ENCODE measurements around the gene NFIB.

DNA sequence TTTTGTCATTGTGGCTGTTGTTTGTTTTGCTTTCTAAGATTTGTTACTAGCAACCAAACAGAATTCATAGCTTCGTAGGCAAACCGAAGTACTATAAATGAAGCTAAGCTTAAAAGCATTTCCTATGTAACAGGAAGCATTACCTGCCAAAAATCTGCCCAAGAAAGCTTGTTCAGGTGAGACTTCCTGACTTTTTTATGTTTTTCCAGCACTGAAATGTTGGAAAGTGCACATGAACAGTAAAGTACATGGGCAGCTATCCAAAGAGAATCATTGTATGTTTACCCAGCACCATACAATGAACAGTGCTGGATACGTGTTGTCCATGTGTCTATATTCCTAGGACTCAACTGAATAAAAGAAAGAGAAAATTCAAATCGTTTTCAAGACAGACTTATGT lies 247.1 kb downstream of the NFIB start:
- TF ChIP-seq, protein P1, sequence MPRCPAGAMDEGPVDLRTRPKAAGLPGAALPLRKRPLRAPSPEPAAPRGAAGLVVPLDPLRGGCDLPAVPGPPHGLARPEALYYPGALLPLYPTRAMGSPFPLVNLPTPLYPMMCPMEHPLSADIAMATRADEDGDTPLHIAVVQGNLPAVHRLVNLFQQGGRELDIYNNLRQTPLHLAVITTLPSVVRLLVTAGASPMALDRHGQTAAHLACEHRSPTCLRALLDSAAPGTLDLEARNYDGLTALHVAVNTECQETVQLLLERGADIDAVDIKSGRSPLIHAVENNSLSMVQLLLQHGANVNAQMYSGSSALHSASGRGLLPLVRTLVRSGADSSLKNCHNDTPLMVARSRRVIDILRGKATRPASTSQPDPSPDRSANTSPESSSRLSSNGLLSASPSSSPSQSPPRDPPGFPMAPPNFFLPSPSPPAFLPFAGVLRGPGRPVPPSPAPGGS (IDR thresholded peaks at IDR 0.05) = no peak
- no peak for TF ChIP-seq BHLHE40 (IDR thresholded peaks at IDR 0.05; ENCODE audit: low read depth, low read length)
- TF ChIP-seq, protein P2, sequence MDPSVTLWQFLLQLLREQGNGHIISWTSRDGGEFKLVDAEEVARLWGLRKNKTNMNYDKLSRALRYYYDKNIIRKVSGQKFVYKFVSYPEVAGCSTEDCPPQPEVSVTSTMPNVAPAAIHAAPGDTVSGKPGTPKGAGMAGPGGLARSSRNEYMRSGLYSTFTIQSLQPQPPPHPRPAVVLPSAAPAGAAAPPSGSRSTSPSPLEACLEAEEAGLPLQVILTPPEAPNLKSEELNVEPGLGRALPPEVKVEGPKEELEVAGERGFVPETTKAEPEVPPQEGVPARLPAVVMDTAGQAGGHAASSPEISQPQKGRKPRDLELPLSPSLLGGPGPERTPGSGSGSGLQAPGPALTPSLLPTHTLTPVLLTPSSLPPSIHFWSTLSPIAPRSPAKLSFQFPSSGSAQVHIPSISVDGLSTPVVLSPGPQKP (IDR thresholded peaks at IDR 0.05; ENCODE audit: low read depth, low read length) = no peak
- no peak for TF ChIP-seq KDM1A (IDR thresholded peaks at IDR 0.05; ENCODE audit: low read depth)
- TF ChIP-seq, protein P3, sequence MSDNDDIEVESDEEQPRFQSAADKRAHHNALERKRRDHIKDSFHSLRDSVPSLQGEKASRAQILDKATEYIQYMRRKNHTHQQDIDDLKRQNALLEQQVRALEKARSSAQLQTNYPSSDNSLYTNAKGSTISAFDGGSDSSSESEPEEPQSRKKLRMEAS (IDR thresholded peaks at IDR 0.05) = no peak
- TF ChIP-seq, protein P4, sequence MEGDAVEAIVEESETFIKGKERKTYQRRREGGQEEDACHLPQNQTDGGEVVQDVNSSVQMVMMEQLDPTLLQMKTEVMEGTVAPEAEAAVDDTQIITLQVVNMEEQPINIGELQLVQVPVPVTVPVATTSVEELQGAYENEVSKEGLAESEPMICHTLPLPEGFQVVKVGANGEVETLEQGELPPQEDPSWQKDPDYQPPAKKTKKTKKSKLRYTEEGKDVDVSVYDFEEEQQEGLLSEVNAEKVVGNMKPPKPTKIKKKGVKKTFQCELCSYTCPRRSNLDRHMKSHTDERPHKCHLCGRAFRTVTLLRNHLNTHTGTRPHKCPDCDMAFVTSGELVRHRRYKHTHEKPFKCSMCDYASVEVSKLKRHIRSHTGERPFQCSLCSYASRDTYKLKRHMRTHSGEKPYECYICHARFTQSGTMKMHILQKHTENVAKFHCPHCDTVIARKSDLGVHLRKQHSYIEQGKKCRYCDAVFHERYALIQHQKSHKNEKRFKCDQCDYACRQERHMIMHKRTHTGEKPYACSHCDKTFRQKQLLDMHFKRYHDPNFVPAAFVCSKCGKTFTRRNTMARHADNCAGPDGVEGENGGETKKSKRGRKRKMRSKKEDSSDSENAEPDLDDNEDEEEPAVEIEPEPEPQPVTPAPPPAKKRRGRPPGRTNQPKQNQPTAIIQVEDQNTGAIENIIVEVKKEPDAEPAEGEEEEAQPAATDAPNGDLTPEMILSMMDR (IDR thresholded peaks at IDR 0.05) = no peak
- TF ChIP-seq HOXB5 (CRISPR knock-in tag; IDR thresholded peaks at IDR 0.05) = no peak
- TF ChIP-seq CHD2 (IDR thresholded peaks at IDR 0.05; ENCODE audit: low read length, partially characterized antibody) = no peak
- TF ChIP-seq, protein P5, sequence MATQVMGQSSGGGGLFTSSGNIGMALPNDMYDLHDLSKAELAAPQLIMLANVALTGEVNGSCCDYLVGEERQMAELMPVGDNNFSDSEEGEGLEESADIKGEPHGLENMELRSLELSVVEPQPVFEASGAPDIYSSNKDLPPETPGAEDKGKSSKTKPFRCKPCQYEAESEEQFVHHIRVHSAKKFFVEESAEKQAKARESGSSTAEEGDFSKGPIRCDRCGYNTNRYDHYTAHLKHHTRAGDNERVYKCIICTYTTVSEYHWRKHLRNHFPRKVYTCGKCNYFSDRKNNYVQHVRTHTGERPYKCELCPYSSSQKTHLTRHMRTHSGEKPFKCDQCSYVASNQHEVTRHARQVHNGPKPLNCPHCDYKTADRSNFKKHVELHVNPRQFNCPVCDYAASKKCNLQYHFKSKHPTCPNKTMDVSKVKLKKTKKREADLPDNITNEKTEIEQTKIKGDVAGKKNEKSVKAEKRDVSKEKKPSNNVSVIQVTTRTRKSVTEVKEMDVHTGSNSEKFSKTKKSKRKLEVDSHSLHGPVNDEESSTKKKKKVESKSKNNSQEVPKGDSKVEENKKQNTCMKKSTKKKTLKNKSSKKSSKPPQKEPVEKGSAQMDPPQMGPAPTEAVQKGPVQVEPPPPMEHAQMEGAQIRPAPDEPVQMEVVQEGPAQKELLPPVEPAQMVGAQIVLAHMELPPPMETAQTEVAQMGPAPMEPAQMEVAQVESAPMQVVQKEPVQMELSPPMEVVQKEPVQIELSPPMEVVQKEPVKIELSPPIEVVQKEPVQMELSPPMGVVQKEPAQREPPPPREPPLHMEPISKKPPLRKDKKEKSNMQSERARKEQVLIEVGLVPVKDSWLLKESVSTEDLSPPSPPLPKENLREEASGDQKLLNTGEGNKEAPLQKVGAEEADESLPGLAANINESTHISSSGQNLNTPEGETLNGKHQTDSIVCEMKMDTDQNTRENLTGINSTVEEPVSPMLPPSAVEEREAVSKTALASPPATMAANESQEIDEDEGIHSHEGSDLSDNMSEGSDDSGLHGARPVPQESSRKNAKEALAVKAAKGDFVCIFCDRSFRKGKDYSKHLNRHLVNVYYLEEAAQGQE (IDR thresholded peaks at IDR 0.05) = no peak
- no peak for TF ChIP-seq RAD21 (conservative IDR thresholded peaks at IDR 0.05 in 1 of 2, IDR thresholded peaks at IDR 0.05 in 1 of 2)

Measured in A549 (cell line).